ENCODE data around the gene LLCFC1. TPM values are rescaled to one million over a fixed set of nuclear protein-coding genes. Genes with fewer than 3 reads are reported as not detected.

LLCFC1 gene
- total RNA-seq, 1 donor from 2014 or later, result not detected

GRCh38 chr7:142930126-142930730, 9.1 kb upstream of the LLCFC1 start:
- Histone ChIP-seq H3K36me3 (no peaks in the 10 kb centered on the region), H3K27me3 (no peaks in the 10 kb centered on the region), H3K9me3 (no peaks in the 10 kb centered on the region), H3K27ac (no peak overlapping the region), H3K4me3 (no peak overlapping the region), H3K4me1 (no peaks in the 10 kb centered on the region)
- no peak for ATAC-seq
- TF ChIP-seq, protein P1, sequence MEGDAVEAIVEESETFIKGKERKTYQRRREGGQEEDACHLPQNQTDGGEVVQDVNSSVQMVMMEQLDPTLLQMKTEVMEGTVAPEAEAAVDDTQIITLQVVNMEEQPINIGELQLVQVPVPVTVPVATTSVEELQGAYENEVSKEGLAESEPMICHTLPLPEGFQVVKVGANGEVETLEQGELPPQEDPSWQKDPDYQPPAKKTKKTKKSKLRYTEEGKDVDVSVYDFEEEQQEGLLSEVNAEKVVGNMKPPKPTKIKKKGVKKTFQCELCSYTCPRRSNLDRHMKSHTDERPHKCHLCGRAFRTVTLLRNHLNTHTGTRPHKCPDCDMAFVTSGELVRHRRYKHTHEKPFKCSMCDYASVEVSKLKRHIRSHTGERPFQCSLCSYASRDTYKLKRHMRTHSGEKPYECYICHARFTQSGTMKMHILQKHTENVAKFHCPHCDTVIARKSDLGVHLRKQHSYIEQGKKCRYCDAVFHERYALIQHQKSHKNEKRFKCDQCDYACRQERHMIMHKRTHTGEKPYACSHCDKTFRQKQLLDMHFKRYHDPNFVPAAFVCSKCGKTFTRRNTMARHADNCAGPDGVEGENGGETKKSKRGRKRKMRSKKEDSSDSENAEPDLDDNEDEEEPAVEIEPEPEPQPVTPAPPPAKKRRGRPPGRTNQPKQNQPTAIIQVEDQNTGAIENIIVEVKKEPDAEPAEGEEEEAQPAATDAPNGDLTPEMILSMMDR (IDR thresholded peaks at IDR 0.05), result no peak
- intact Hi-C loops (cut with DNase I), result no loop called here
- DNase-seq, result no peak

- intact Hi-C loops (cut with DNase I), result no loop called here
Observed at GRCh38 chr7:142932386-142933091, 6.7 kb upstream of the LLCFC1 start.

GRCh38 chr7:142933092-142933475, 6.2 kb upstream of the LLCFC1 start:
- H3K9me3 ChIP-seq, result no peaks in the 10 kb centered on the region
- no peaks in the 10 kb centered on the region for H3K36me3 ChIP-seq
- DNase-seq (no peak), ATAC-seq (no peak)
- TF ChIP-seq, protein P1 (IDR thresholded peaks at IDR 0.05), result no peak
- H3K27me3 ChIP-seq, result no peaks in the 10 kb centered on the region
- H3K4me1 ChIP-seq, result no peaks in the 10 kb centered on the region
- H3K27ac ChIP-seq, result no peak overlapping the region
- intact Hi-C loops (cut with DNase I), result no loop called here
- no peak overlapping the region for H3K4me3 ChIP-seq

More at GRCh38 chr7:142932386-142933091, 6.7 kb upstream of the LLCFC1 start:
- no peaks in the 10 kb centered on the region for H3K9me3 ChIP-seq
- no peaks in the 10 kb centered on the region for H3K36me3 ChIP-seq
- H3K4me1 ChIP-seq, result no peaks in the 10 kb centered on the region
- H3K4me3 ChIP-seq, result no peak overlapping the region
- TF ChIP-seq, protein P1 (IDR thresholded peaks at IDR 0.05), result no peak
- no peak for DNase-seq
- H3K27ac ChIP-seq, result no peak overlapping the region
- H3K27me3 ChIP-seq, result no peaks in the 10 kb centered on the region
- no peak for ATAC-seq

GRCh38 chr7:142933624-142934023, 5.7 kb upstream of the LLCFC1 start, which contains the start of gene TRPV5:
Gene TRPV5 (minus strand): TSS chr7:142933746. CDS start chr7:142933459, 287 bp downstream.
- H3K4me1 ChIP-seq, result no peaks in the 10 kb centered on the region
- TF ChIP-seq, protein P1 (IDR thresholded peaks at IDR 0.05), result no peak
- no peaks in the 10 kb centered on the region for H3K9me3 ChIP-seq
- H3K27me3 ChIP-seq, result no peaks in the 10 kb centered on the region
- intact Hi-C loops (cut with DNase I), result no loop called here
- no peak within 1 kb of the TSS for H3K4me3 ChIP-seq
- H3K27ac ChIP-seq, result no peak within 1 kb of the TSS
- H3K36me3 ChIP-seq, result no peaks in the 10 kb centered on the region
- DNase-seq (no peak), ATAC-seq (no peak)

GRCh38 chr7:142934056-142934455, 5.2 kb upstream of the LLCFC1 start:
- intact Hi-C loops (cut with DNase I), result no loop called here
- Histone ChIP-seq H3K9me3 (no peaks in the 10 kb centered on the region), H3K27ac (no peak overlapping the region), H3K27me3 (no peaks in the 10 kb centered on the region), H3K36me3 (no peaks in the 10 kb centered on the region), H3K4me1 (no peaks in the 10 kb centered on the region), H3K4me3 (no peak overlapping the region)
- ATAC-seq (no peak), DNase-seq (no peak)
- TF ChIP-seq, protein P1 (IDR thresholded peaks at IDR 0.05), result no peak
